K562 (cell line): ENCODE results near the gene RSPH9. TPM values are rescaled to one million over a fixed set of nuclear protein-coding genes. Genes with fewer than 3 reads are reported as not detected.

Experiments used
- CC2D1A ChIP-seq: fragments of 450-650 bp; IDR thresholded peaks from 2 replicates; pipeline ENCODE4 v1.6.1; 2017; ENCODE audit warnings: mild to moderate bottlenecking
- ETV1 ChIP-seq: fragments of 450-650 bp; conservative IDR thresholded peaks from 2 replicates; pipeline ENCODE4 v1.6.1; 2016; ENCODE audit warnings: missing genetic modification characterization, control low read depth, low read depth, missing compliant biosample characterization
- FOXA1 ChIP-seq: fragments of 450-650 bp; IDR thresholded peaks from 2 replicates; pipeline ENCODE4 v1.6.1; 2016; ENCODE audit warnings: mild to moderate bottlenecking, borderline replicate concordance
- HMG20B ChIP-seq: fragments of 250-450 bp; sonication (Bioruptor Pico); IDR thresholded peaks from 2 replicates; pipeline ENCODE4 v1.5.0; 2021; ENCODE audit warnings: mild to moderate bottlenecking
- KDM4B ChIP-seq, 2 experiments: fragments of 450-650 bp in 1 of 2; sonication (generic) in 1 of 2; IDR thresholded peaks; 2 replicates each; pipeline ENCODE4 v1.6.1; 2016 to 2017; ENCODE audit warnings: borderline replicate concordance in 2 of 2, antibody characterized with exemption in 1 of 2, low read depth in 1 of 2, mild to moderate bottlenecking in 1 of 2
- KDM5B ChIP-seq: fragments of 200-600 bp; sonication (generic); IDR thresholded peaks from 2 replicates; pipeline ENCODE4 v1.6.1; 2012; ENCODE audit warnings: low read depth, mild to moderate bottlenecking, moderate library complexity, low read length, control low read depth, inconsistent platforms; ENCODE audit not compliant: insufficient replicate concordance
- RBM15 ChIP-seq: fragments of 200-400 bp; formaldehyde crosslinking; IDR thresholded peaks from 2 replicates; pipeline ENCODE4 v1.6.1; 2018; ENCODE audit warnings: mild to moderate bottlenecking, low read length, moderate library complexity; ENCODE audit not compliant: insufficient read depth
- SMARCE1 ChIP-seq: fragments of 450-650 bp; IDR thresholded peaks from 2 replicates; pipeline ENCODE4 v1.7.1; 2016; ENCODE audit warnings: mild to moderate bottlenecking
- XRCC4 ChIP-seq: IDR thresholded peaks from one replicate; pipeline ENCODE4 v1.6.1; 2011; ENCODE audit not compliant: insufficient read depth, insufficient read length; ENCODE audit errors: extremely low read depth
- ZNF384 ChIP-seq: IDR thresholded peaks from 2 replicates; pipeline ENCODE4 v1.6.1; 2012; ENCODE audit warnings: low read depth, low read length, improper control_type of control experiment
- polyA plus RNA-seq, 8 experiments: library from polyadenylated mRNA; depleted of rRNA in 4 of 8; stranded (reverse) in 5 of 8; unstranded in 3 of 8; fragments of >200 nt; fragmentation: Nextera tagmentation in 2 of 8; fragmentation: Illumina TruSeq in 1 of 8; extraction: Ambion mirVana in 2 of 8; extraction: Trizol in 1 of 8; gene quantifications; 2 replicates each; pipeline versions ENCODE4 v1.2.1 to v1.2.3, GENCODE V29; 2011 to 2014; ENCODE audit warnings: inconsistent platforms in 1 of 8, missing spikeins in 1 of 8
- total RNA-seq, 7 experiments: library from RNA; depleted of rRNA in 6 of 7; stranded (reverse); fragments of >200 nt in 6 of 7; fragmentation: Illumina TruSeq in 2 of 7; extraction: Trizol in 2 of 7; gene quantifications; 2 replicates each; pipeline versions ENCODE4 v1.2.1 to v1.2.3, GENCODE V29; 2011 to 2021; ENCODE audit warnings: low replicate concordance in 1 of 7
- TF ChIP-seq, protein P1 (sequence below), 2 experiments: IDR thresholded peaks; 2 replicates each; pipeline ENCODE4 v1.6.1; 2011; ENCODE audit warnings: borderline replicate concordance in 1 of 2, control low read depth in 1 of 2, low read depth in 1 of 2, low read length in 1 of 2, mild to moderate bottlenecking in 1 of 2, mixed read lengths in 1 of 2, moderate library complexity in 1 of 2; ENCODE audit not compliant: insufficient read depth in 1 of 2, insufficient read length in 1 of 2, poor library complexity in 1 of 2, severe bottlenecking in 1 of 2; ENCODE audit errors: extremely low read depth in 1 of 2
- TF ChIP-seq, protein P2 (sequence below): sonication (generic); formaldehyde crosslinking; IDR thresholded peaks from 2 replicates; pipeline ENCODE4 v1.8.1; 2022; ENCODE audit warnings: missing genetic modification reagents
- TF ChIP-seq, protein P3 (sequence below): IDR thresholded peaks from 3 replicates; pipeline ENCODE4 v1.6.1; 2011; ENCODE audit warnings: borderline replicate concordance, mild to moderate bottlenecking, moderate library complexity; ENCODE audit not compliant: insufficient read length; ENCODE audit errors: extremely low read depth
- TF ChIP-seq, protein P4 (sequence below): fragments of 450-650 bp; IDR thresholded peaks from 2 replicates; pipeline ENCODE4 v1.6.1; 2014; ENCODE audit warnings: low read depth, mild to moderate bottlenecking, moderate library complexity, borderline replicate concordance
- TF ChIP-seq, protein P5 (sequence below): IDR thresholded peaks from 2 replicates; pipeline ENCODE4 v1.6.1; 2011; ENCODE audit warnings: borderline replicate concordance, low read depth, mild to moderate bottlenecking, moderate library complexity, low read length; ENCODE audit not compliant: insufficient read depth, poor library complexity, severe bottlenecking
- TF ChIP-seq, protein P6 (sequence below): fragments of 450-650 bp; formaldehyde crosslinking; conservative IDR thresholded peaks from 2 replicates; pipeline ENCODE4 v1.4.0; 2022; ENCODE audit warnings: mild to moderate bottlenecking, missing genetic modification characterization

Gene RSPH9
- total and polyA plus RNA-seq, 9 of the 15 experiments (the other 6 are each of a cell fraction or from before 2014, with no cell fraction given) = 0.05 to 0.60 (median 0.39) TPM; not detected in 6

DNA sequence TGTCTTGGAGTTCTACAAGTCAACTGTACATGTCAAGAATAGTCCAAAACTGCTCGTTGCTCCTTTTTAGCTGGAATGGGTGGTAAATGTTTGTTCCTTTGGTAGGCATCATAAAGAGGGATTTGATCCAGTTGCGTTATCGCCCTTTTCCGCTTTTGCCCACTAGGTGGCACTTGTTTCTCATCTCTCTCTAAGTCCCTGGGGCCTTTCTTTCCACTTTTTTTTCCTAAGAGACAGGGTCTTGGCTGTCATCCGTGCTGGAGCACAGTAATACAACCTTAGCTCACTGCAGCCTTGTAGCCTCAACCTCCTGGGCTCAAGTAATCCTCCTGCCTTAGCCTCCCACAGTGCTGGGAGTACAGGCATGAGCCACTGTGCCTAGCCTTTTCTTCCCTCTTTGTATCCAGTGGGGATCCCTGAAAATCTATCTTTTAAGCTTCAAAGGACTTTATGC is 36.5 kb upstream of the RSPH9 start (continued):
- TF ChIP-seq XRCC4 = no peak
- peak; percentile 92 for TF ChIP-seq ZNF384
- TF ChIP-seq, protein P1, sequence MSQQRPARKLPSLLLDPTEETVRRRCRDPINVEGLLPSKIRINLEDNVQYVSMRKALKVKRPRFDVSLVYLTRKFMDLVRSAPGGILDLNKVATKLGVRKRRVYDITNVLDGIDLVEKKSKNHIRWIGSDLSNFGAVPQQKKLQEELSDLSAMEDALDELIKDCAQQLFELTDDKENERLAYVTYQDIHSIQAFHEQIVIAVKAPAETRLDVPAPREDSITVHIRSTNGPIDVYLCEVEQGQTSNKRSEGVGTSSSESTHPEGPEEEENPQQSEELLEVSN (IDR thresholded peaks at IDR 0.05; ENCODE audit: borderline replicate concordance in 1 of 2, extremely low read depth in 1 of 2, insufficient read depth in 1 of 2, insufficient read length in 1 of 2, low read depth in 1 of 2, low read length in 1 of 2, poor library complexity in 1 of 2, severe bottlenecking in 1 of 2) = no peak
- TF ChIP-seq KDM4B (IDR thresholded peaks at IDR 0.05; ENCODE audit: borderline replicate concordance in 2 of 2, low read depth in 1 of 2) = no peak
- no peak for TF ChIP-seq SMARCE1
- TF ChIP-seq FOXA1 = no peak
- peak; percentile 56; the same call in 1 of the 2 replicates for TF ChIP-seq CC2D1A
- TF ChIP-seq KDM5B = no peak
- TF ChIP-seq, protein P2, sequence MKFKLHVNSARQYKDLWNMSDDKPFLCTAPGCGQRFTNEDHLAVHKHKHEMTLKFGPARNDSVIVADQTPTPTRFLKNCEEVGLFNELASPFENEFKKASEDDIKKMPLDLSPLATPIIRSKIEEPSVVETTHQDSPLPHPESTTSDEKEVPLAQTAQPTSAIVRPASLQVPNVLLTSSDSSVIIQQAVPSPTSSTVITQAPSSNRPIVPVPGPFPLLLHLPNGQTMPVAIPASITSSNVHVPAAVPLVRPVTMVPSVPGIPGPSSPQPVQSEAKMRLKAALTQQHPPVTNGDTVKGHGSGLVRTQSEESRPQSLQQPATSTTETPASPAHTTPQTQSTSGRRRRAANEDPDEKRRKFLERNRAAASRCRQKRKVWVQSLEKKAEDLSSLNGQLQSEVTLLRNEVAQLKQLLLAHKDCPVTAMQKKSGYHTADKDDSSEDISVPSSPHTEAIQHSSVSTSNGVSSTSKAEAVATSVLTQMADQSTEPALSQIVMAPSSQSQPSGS (CRISPR knock-in tag) = no peak
- no peak for TF ChIP-seq RBM15
- TF ChIP-seq, protein P3, sequence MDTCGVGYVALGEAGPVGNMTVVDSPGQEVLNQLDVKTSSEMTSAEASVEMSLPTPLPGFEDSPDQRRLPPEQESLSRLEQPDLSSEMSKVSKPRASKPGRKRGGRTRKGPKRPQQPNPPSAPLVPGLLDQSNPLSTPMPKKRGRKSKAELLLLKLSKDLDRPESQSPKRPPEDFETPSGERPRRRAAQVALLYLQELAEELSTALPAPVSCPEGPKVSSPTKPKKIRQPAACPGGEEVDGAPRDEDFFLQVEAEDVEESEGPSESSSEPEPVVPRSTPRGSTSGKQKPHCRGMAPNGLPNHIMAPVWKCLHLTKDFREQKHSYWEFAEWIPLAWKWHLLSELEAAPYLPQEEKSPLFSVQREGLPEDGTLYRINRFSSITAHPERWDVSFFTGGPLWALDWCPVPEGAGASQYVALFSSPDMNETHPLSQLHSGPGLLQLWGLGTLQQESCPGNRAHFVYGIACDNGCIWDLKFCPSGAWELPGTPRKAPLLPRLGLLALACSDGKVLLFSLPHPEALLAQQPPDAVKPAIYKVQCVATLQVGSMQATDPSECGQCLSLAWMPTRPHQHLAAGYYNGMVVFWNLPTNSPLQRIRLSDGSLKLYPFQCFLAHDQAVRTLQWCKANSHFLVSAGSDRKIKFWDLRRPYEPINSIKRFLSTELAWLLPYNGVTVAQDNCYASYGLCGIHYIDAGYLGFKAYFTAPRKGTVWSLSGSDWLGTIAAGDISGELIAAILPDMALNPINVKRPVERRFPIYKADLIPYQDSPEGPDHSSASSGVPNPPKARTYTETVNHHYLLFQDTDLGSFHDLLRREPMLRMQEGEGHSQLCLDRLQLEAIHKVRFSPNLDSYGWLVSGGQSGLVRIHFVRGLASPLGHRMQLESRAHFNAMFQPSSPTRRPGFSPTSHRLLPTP = no peak
- no peak for TF ChIP-seq ETV1 (tag)
- TF ChIP-seq HMG20B (CRISPR knock-in tag) = no peak
- TF ChIP-seq, protein P4, sequence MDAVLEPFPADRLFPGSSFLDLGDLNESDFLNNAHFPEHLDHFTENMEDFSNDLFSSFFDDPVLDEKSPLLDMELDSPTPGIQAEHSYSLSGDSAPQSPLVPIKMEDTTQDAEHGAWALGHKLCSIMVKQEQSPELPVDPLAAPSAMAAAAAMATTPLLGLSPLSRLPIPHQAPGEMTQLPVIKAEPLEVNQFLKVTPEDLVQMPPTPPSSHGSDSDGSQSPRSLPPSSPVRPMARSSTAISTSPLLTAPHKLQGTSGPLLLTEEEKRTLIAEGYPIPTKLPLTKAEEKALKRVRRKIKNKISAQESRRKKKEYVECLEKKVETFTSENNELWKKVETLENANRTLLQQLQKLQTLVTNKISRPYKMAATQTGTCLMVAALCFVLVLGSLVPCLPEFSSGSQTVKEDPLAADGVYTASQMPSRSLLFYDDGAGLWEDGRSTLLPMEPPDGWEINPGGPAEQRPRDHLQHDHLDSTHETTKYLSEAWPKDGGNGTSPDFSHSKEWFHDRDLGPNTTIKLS = no peak
- TF ChIP-seq, protein P5, sequence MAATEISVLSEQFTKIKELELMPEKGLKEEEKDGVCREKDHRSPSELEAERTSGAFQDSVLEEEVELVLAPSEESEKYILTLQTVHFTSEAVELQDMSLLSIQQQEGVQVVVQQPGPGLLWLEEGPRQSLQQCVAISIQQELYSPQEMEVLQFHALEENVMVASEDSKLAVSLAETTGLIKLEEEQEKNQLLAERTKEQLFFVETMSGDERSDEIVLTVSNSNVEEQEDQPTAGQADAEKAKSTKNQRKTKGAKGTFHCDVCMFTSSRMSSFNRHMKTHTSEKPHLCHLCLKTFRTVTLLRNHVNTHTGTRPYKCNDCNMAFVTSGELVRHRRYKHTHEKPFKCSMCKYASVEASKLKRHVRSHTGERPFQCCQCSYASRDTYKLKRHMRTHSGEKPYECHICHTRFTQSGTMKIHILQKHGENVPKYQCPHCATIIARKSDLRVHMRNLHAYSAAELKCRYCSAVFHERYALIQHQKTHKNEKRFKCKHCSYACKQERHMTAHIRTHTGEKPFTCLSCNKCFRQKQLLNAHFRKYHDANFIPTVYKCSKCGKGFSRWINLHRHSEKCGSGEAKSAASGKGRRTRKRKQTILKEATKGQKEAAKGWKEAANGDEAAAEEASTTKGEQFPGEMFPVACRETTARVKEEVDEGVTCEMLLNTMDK = peak; percentile 74
- TF ChIP-seq, protein P6, sequence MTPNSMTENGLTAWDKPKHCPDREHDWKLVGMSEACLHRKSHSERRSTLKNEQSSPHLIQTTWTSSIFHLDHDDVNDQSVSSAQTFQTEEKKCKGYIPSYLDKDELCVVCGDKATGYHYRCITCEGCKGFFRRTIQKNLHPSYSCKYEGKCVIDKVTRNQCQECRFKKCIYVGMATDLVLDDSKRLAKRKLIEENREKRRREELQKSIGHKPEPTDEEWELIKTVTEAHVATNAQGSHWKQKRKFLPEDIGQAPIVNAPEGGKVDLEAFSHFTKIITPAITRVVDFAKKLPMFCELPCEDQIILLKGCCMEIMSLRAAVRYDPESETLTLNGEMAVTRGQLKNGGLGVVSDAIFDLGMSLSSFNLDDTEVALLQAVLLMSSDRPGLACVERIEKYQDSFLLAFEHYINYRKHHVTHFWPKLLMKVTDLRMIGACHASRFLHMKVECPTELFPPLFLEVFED (CRISPR knock-in tag) = 0 out of 2 replicates have a peak, but pooled peaks have one; percentile 14
